Measurements from ENCODE around the gene FHL3. TPM values are rescaled to one million over a fixed set of nuclear protein-coding genes. Genes with fewer than 3 reads are reported as not detected.

FHL3 gene
- total and polyA plus RNA-seq, 2 of the 4 experiments (the other 2 are of a cell fraction): 11.5 to 27.1 TPM

- ChIA-PET POLR2A (ENCODE audit: unreplicated experiment) (no interaction called here), CTCF (interaction anchor here (0.6 to 1.3 kb wide), 5 partner anchors 11 to 35 kb away, joined by 3 to 8 read pairs (median 4); no protein-coding TSS in a partner anchor)
- Histone ChIP-seq H3K4me2 (ENCODE audit: low read depth, low read length) (peak overlapping the region; percentile 65), H4K8ac (ENCODE audit: low read depth in 2 of 2, low read length in 2 of 2) (peak overlapping the region in 1 of 2 experiments; percentile 89; a peak in 2 of 4 replicates), H3K79me1 (ENCODE audit: low read depth in 1 of 2, low read length in 2 of 2) (peaks cover 15 to 23% of the 10 kb centered on the region in 2 experiments), H3K56ac (ENCODE audit: extremely low read depth, insufficient read depth, low read length) (peak overlapping the region; percentile 64; the same call in 1 of the 2 replicates), H2AFZ (replicated peaks; ENCODE audit: low read length, poor library complexity) (peak overlapping the region; percentile 91), H3K18ac (ENCODE audit: low read depth, low read length) (no peak overlapping the region), H3K27me3 (ENCODE audit: control insufficient read depth, insufficient read depth, low read length) (no peaks in the 10 kb centered on the region), H3K9me1 (ENCODE audit: insufficient read depth, low read length) (no peaks in the 10 kb centered on the region), H3K9me3 (ENCODE audit: control insufficient read depth, insufficient read depth, low read length) (no peaks in the 10 kb centered on the region), H3K9ac (ENCODE audit: low read depth, low read length) (peak overlapping the region; percentile 81), H4K5ac (ENCODE audit: low read depth, low read length) (peak overlapping the region; percentile 14; the same call in 1 of the 2 replicates), H3K4ac (ENCODE audit: low read depth, low read length) (peak overlapping the region; percentile 61), H3K27ac (ENCODE audit: insufficient read depth, low read length) (peak overlapping the region; percentile 64), H2BK5ac (ENCODE audit: low read depth, low read length, poor library complexity, severe bottlenecking) (peak overlapping the region; percentile 23), H3K23ac (ENCODE audit: low read depth, low read length) (peak overlapping the region; percentile 71; the same call in 1 of the 2 replicates), H2BK20ac (ENCODE audit: low read depth, low read length) (no peak overlapping the region), H2AK9ac (replicated peaks; ENCODE audit: low read depth, low read length, poor library complexity) (peak overlapping the region; percentile 96), H2AK5ac (ENCODE audit: low read depth, low read length) (peak overlapping the region; percentile 65), H3K4me1 (ENCODE audit: control insufficient read depth, insufficient read depth, low read length) (no peaks in the 10 kb centered on the region), H2BK15ac (ENCODE audit: low read depth, low read length) (no peak overlapping the region), H4K20me1 (ENCODE audit: insufficient read depth, low read length) (no peaks in the 10 kb centered on the region; the same call in 1 of the 2 replicates), H4K91ac (ENCODE audit: insufficient read depth, low read depth, low read length) (peak overlapping the region; percentile 44), H3K14ac (replicated peaks; ENCODE audit: low read depth, low read length) (peak overlapping the region; percentile 82), H2BK120ac (ENCODE audit: low read depth, low read length) (peak overlapping the region; percentile 22; the same call in 1 of the 2 replicates), H3K36me3 (ENCODE audit: control insufficient read depth, insufficient read depth, low read length) (peaks cover 7% of the 10 kb centered on the region; the same call in 1 of the 2 replicates), H3K4me3 (ENCODE audit: insufficient read depth, low read depth, low read length) (peak overlapping the region; percentile 57)
- in situ Hi-C loops (cut with MboI; ENCODE audit: low sequenced_read_pairs) (no loop called here), intact Hi-C loops (cut with micrococcal nuclease) (no loop called here), dilution Hi-C loops (cut with HindIII; ENCODE audit: low sequenced_read_pairs, unreplicated experiment) (no loop called here)
- WGBS, 2 experiments (ENCODE audit: extremely low coverage in 2 of 2, insufficient read length in 1 of 2): 1% methylated on average over 17 of the region's 30 CpGs; no CpG with 5 or more reads in 1 of the 2 experiments
- DNase-seq (peak; percentile 23), ATAC-seq (ENCODE audit: low read depth) (peak; percentile 44)
- BruUV-seq (replicated peaks): no TSS peak
- TF ChIP-seq, protein P1, sequence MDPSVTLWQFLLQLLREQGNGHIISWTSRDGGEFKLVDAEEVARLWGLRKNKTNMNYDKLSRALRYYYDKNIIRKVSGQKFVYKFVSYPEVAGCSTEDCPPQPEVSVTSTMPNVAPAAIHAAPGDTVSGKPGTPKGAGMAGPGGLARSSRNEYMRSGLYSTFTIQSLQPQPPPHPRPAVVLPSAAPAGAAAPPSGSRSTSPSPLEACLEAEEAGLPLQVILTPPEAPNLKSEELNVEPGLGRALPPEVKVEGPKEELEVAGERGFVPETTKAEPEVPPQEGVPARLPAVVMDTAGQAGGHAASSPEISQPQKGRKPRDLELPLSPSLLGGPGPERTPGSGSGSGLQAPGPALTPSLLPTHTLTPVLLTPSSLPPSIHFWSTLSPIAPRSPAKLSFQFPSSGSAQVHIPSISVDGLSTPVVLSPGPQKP (IDR thresholded peaks at IDR 0.05; ENCODE audit: borderline replicate concordance, low read depth, low read length): no peak
- TF ChIP-seq SMC3 (IDR thresholded peaks at IDR 0.05; ENCODE audit: low read depth, low read length): no peak
- TF ChIP-seq CEBPB (IDR thresholded peaks at IDR 0.05; ENCODE audit: low read depth, low read length): no peak
Measured at GRCh38 chr1:37989361-37989930, 15.9 kb downstream of the FHL3 start.

All from IMR-90 (cell line).